Neutrophil (primary cell): ENCODE results near the gene PDE3B.

ENCODE experiments used
- H3K27ac ChIP-seq: fragments of 200-600 bp; sonication (generic); 2 replicates; pipeline ENCODE4 v1.5.1; 2016; ENCODE audit warnings: mild to moderate bottlenecking, moderate library complexity
- H3K27me3 ChIP-seq: fragments of 200-600 bp; sonication (generic); 2 replicates; pipeline ENCODE4 v1.6.0; 2016; ENCODE audit warnings: mild to moderate bottlenecking
- H3K36me3 ChIP-seq: fragments of 200-600 bp; sonication (generic); 2 replicates; pipeline ENCODE4 v1.5.1; 2017
- H3K4me1 ChIP-seq, 2 experiments: fragments of 200-600 bp in 1 of 2; sonication (generic) in 1 of 2; 1 replicate in 1 of 2; 2 replicates in 1 of 2; pipeline versions ENCODE4 v1.5.1 to v1.6.1; 2013 to 2016; ENCODE audit warnings: low read depth in 1 of 2, low read length in 1 of 2, mild to moderate bottlenecking in 1 of 2, moderate library complexity in 1 of 2; ENCODE audit not compliant: control insufficient read depth in 1 of 2, insufficient read depth in 1 of 2
- H3K4me3 ChIP-seq, 2 experiments: fragments of 200-600 bp in 1 of 2; sonication (generic) in 1 of 2; 1 replicate in 1 of 2; 2 replicates in 1 of 2; pipeline ENCODE4 v1.5.1; 2013 to 2016; ENCODE audit warnings: low read depth in 1 of 2, low read length in 1 of 2, mild to moderate bottlenecking in 1 of 2, moderate library complexity in 1 of 2
- H3K9me3 ChIP-seq: fragments of 200-600 bp; sonication (generic); 2 replicates; pipeline ENCODE4 v1.5.1; 2016
- TF ChIP-seq, protein P1 (sequence below): fragments of 200-600 bp; sonication (generic); IDR thresholded peaks from 2 replicates; pipeline ENCODE4 v1.5.1; 2016; ENCODE audit warnings: antibody characterized with exemption

The PDE3B gene

GRCh38 chr11:14818779-14819178 lies 175.2 kb downstream of the PDE3B start:
- TF ChIP-seq, protein P1, sequence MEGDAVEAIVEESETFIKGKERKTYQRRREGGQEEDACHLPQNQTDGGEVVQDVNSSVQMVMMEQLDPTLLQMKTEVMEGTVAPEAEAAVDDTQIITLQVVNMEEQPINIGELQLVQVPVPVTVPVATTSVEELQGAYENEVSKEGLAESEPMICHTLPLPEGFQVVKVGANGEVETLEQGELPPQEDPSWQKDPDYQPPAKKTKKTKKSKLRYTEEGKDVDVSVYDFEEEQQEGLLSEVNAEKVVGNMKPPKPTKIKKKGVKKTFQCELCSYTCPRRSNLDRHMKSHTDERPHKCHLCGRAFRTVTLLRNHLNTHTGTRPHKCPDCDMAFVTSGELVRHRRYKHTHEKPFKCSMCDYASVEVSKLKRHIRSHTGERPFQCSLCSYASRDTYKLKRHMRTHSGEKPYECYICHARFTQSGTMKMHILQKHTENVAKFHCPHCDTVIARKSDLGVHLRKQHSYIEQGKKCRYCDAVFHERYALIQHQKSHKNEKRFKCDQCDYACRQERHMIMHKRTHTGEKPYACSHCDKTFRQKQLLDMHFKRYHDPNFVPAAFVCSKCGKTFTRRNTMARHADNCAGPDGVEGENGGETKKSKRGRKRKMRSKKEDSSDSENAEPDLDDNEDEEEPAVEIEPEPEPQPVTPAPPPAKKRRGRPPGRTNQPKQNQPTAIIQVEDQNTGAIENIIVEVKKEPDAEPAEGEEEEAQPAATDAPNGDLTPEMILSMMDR: no peak

GRCh38 chr11:14819596-14819995 lies 176.0 kb downstream of the PDE3B start:
- no peak overlapping the region for H3K27ac ChIP-seq
- H3K36me3 ChIP-seq: peaks cover 52% of the 10 kb centered on the region
- H3K4me3 ChIP-seq: no peak overlapping the region
- no peaks in the 10 kb centered on the region for H3K27me3 ChIP-seq
- H3K9me3 ChIP-seq: no peaks in the 10 kb centered on the region
- no peaks in the 10 kb centered on the region for H3K4me1 ChIP-seq
- TF ChIP-seq, protein P1: no peak

More at GRCh38 chr11:14818779-14819178, 175.2 kb downstream of the PDE3B start:
- no peak overlapping the region for H3K27ac ChIP-seq
- no peak overlapping the region for H3K4me3 ChIP-seq
- no peaks in the 10 kb centered on the region for H3K27me3 ChIP-seq
- H3K36me3 ChIP-seq: peaks cover 48% of the 10 kb centered on the region
- peaks cover under 1 to 2% of the 10 kb centered on the region in 2 experiments for H3K4me1 ChIP-seq
- no peaks in the 10 kb centered on the region for H3K9me3 ChIP-seq

GRCh38 chr11:14821031-14821430 lies 177.4 kb downstream of the PDE3B start:
- H3K36me3 ChIP-seq: peaks cover 45% of the 10 kb centered on the region
- TF ChIP-seq, protein P1: no peak
- H3K27me3 ChIP-seq: no peaks in the 10 kb centered on the region
- H3K4me3 ChIP-seq: no peak overlapping the region
- no peak overlapping the region for H3K27ac ChIP-seq
- H3K9me3 ChIP-seq: no peaks in the 10 kb centered on the region
- no peaks in the 10 kb centered on the region for H3K4me1 ChIP-seq

DNA sequence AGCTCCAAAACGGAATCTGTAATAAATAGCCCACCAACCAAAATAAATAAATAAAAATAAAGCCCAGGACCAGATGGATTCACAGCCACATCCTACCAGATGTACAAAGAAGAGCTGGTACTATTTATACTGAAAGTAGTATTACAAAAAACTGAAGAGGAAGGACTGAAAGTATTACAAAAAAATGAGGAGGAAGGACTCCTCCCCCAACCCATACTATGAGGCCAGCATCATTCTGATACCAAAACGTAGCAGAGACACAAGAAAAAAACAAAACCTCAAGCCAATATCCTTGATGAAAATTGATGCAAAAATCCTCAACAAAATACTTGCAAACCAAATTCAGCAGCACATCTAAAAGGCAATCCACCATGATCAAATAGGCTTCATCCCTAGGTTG lies 183.0 kb downstream of the PDE3B start:
- H3K4me1 ChIP-seq: no peaks in the 10 kb centered on the region
- H3K4me3 ChIP-seq: no peak overlapping the region
- H3K36me3 ChIP-seq: peaks cover 17% of the 10 kb centered on the region
- no peaks in the 10 kb centered on the region for H3K27me3 ChIP-seq
- no peak overlapping the region for H3K27ac ChIP-seq
- TF ChIP-seq, protein P1: no peak
- H3K9me3 ChIP-seq: no peaks in the 10 kb centered on the region

DNA sequence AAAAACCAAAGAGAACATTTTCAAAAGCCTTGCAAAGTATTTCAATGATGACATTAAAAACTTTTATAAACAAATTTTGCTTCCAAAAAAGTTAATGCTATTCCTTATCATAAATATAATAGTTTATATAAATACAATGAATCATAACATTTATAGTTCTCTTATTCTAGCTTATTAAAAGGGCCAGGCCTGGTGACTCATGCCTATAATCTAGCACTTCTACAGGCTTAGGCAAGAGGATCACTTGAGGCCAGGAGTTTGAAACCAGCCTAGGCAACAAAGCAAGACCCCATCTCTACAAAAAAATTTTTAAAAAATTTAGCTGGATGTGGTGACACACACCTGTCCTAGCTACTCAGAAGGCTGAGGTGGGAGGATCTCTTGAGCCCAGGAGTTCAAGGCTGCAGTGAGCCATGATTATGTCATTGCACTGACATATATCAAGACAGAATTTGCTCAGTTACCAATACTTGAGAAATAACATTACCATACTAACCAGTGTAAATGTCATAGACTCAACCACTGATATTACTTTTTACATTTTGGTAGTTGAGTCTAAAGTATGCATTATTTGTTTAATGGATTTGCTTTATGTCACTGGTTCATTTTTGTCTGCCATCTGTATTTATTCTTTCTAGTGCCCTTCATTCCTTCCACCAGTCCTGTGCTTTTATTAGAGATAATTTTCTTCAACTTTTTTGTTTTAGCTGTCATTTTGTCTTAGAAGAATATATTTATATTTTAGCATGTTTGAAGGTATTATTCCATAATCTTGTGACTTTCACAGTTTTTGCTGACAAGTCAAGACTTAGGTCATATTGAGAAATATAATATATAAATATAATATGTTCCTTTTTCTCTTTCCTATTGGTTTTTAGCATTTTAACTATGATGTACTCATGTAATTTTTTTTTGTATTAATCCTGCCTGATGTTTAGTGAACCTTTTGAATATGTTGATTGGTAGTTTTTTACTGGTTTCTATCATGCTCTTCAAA lies 192.2 kb downstream of the PDE3B start:
- no peaks in the 10 kb centered on the region for H3K9me3 ChIP-seq

More for the DNA sequence above, 192.2 kb downstream of the PDE3B start:
- no peaks in the 10 kb centered on the region for H3K4me1 ChIP-seq
- H3K4me3 ChIP-seq: no peak overlapping the region
- H3K27me3 ChIP-seq: no peaks in the 10 kb centered on the region
- H3K27ac ChIP-seq: no peak overlapping the region
- TF ChIP-seq, protein P1: no peak
- H3K36me3 ChIP-seq: peaks cover 26% of the 10 kb centered on the region
